Progenitor cell of endocrine pancreas (in vitro differentiated cells): ENCODE data around the gene RPS6KL1. TPM values are rescaled to one million over a fixed set of nuclear protein-coding genes. Genes with fewer than 3 reads are reported as not detected.

Experiments
- DNase-seq: peaks from one replicate; pipeline ENCODE4 v3.0.0; 2021; ENCODE audit warnings: low spot score; ENCODE audit not compliant: unreplicated experiment
- H3K27ac Mint-ChIP-seq: 2 replicates; pipeline ENCODE4 v1.8.0; 2021; ENCODE audit warnings: mild to moderate bottlenecking, moderate library complexity, mixed read lengths
- H3K27me3 Mint-ChIP-seq: 2 replicates; pipeline ENCODE4 v1.8.0; 2021; ENCODE audit warnings: mixed read lengths
- H3K36me3 Mint-ChIP-seq: 2 replicates; pipeline ENCODE4 v1.8.0; 2022; ENCODE audit warnings: mixed read lengths; ENCODE audit not compliant: insufficient read depth
- H3K4me1 Mint-ChIP-seq: 2 replicates; pipeline ENCODE4 v1.8.0; 2021; ENCODE audit warnings: low read depth, mixed read lengths
- H3K4me3 Mint-ChIP-seq: 2 replicates; pipeline ENCODE4 v1.8.0; 2021; ENCODE audit warnings: low read depth, mild to moderate bottlenecking, moderate library complexity, mixed read lengths
- H3K9me3 Mint-ChIP-seq: 2 replicates; pipeline ENCODE4 v1.8.0; 2021; ENCODE audit warnings: low read depth, mixed read lengths
- total RNA-seq: library from RNA; stranded (reverse); gene quantifications from 2 replicates; pipeline ENCODE4 v1.2.1, GENCODE V29; 2021
- TF ChIP-seq, protein P1 (sequence below): fragments of 200-600 bp; sonication (generic); IDR thresholded peaks from one replicate; pipeline ENCODE4 v1.5.0; 2021; ENCODE audit warnings: antibody characterized with exemption, mild to moderate bottlenecking; ENCODE audit not compliant: unreplicated experiment

RPS6KL1 gene
- total RNA-seq, 1 donor from 2014 or later = 3.5 TPM

DNA sequence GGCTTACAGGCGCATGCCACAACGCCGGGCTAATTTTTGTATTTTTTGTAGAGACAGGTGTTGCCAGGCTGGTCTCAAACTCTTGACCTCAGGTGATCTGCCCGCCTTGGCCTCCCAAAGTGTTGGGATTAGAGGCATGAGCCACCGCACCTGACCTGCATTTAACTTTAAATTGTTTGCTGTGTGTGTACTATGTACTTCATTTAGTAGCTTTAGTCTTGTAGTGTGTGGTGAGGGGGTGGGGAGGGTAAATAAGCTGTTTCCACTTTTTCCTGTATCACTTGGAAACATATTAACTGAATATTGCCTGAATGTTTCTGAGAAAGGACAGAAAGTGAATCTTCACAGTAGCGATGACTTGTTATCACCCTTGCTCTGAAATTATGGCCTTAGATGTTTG, 32.8 kb downstream of the RPS6KL1 start:
- no peak for DNase-seq
- Mint-ChIP-seq H3K27me3 (no peaks in the 10 kb centered on the region), H3K4me1 (peaks cover 3% of the 10 kb centered on the region), H3K4me3 (no peak overlapping the region), H3K36me3 (peaks cover 21% of the 10 kb centered on the region), H3K27ac (no peak overlapping the region), H3K9me3 (no peaks in the 10 kb centered on the region)
- TF ChIP-seq, protein P1, sequence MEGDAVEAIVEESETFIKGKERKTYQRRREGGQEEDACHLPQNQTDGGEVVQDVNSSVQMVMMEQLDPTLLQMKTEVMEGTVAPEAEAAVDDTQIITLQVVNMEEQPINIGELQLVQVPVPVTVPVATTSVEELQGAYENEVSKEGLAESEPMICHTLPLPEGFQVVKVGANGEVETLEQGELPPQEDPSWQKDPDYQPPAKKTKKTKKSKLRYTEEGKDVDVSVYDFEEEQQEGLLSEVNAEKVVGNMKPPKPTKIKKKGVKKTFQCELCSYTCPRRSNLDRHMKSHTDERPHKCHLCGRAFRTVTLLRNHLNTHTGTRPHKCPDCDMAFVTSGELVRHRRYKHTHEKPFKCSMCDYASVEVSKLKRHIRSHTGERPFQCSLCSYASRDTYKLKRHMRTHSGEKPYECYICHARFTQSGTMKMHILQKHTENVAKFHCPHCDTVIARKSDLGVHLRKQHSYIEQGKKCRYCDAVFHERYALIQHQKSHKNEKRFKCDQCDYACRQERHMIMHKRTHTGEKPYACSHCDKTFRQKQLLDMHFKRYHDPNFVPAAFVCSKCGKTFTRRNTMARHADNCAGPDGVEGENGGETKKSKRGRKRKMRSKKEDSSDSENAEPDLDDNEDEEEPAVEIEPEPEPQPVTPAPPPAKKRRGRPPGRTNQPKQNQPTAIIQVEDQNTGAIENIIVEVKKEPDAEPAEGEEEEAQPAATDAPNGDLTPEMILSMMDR = no peak

DNA sequence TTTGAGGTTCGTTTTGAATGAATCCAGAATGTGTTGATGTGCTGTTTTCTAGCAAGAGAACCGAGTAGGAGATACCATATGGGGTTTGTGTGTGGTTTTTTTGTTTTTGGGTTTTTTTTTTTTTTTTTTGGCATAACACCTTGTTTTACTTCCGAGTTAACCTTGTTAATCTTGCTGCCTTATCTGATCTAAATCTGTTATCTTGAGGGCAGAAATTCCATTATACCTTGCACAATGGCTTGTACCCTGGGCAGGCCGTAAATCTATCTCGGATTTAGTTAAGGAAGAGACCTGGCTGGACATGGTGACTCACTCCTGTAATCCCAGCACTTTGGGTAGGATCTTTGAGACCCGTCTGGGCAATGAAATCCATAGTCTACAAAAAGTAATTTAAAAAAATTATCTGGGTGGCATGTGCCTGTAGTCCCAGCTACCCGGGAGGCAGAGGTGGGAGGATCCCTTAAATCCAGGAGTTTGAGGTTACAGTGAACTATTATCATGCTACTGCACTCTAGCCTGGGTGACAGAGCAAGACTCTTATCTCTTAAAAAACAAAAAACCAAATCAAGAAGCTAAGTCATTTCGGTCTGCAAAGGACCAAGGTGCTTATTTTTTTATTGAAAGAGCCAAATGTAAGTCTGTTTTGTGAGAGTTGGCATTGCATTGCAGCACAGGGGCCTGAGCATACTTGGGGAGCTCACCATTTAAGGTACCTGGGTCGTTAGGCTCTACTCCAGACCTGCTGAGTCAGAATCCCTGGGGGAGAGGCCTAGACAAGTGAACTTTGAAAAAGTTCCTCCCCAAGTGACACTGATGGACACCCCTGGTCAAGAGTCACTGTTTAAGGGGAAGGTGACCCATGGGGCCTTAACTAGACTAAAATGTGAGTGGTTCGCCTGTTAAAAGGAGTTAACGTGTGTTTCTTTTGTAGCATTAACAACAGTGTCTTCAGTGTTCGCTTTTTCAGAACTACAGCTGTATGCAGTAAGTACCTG, 34.6 kb downstream of the RPS6KL1 start:
- no peak for DNase-seq
- Mint-ChIP-seq H3K27me3 (no peaks in the 10 kb centered on the region), H3K4me3 (no peak overlapping the region), H3K4me1 (peaks cover 13% of the 10 kb centered on the region), H3K9me3 (no peaks in the 10 kb centered on the region), H3K27ac (peak overlapping the region; percentile 73), H3K36me3 (peaks cover 13% of the 10 kb centered on the region)
- TF ChIP-seq, protein P1 = no peak

DNA sequence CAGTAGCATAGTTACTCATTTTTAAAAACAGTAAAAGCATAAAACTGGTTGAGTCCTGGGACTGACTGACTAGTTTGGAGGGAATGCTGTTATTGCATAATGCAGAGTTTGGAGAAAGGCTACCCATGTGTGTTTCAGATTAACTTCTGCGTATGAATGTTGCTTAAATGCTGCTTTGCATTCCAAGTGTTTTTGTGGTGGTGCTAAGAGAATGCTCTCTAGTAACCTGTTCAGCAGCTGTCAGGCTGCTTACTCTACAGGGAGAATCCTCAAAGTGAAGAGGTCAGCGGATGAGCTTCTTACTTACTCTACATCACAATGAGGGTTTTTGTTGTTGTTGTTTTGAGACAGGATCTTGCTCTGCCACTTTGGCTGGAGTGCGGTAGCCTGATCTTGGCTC, 37.1 kb downstream of the RPS6KL1 start:
- no peak overlapping the region for H3K4me3 Mint-ChIP-seq
- H3K36me3 Mint-ChIP-seq = peaks cover 4% of the 10 kb centered on the region
- TF ChIP-seq, protein P1 = no peak
- H3K27ac Mint-ChIP-seq = no peak overlapping the region
- DNase-seq = no peak
- H3K4me1 Mint-ChIP-seq = peaks cover 28% of the 10 kb centered on the region
- no peaks in the 10 kb centered on the region for H3K27me3 Mint-ChIP-seq
- no peaks in the 10 kb centered on the region for H3K9me3 Mint-ChIP-seq

DNA sequence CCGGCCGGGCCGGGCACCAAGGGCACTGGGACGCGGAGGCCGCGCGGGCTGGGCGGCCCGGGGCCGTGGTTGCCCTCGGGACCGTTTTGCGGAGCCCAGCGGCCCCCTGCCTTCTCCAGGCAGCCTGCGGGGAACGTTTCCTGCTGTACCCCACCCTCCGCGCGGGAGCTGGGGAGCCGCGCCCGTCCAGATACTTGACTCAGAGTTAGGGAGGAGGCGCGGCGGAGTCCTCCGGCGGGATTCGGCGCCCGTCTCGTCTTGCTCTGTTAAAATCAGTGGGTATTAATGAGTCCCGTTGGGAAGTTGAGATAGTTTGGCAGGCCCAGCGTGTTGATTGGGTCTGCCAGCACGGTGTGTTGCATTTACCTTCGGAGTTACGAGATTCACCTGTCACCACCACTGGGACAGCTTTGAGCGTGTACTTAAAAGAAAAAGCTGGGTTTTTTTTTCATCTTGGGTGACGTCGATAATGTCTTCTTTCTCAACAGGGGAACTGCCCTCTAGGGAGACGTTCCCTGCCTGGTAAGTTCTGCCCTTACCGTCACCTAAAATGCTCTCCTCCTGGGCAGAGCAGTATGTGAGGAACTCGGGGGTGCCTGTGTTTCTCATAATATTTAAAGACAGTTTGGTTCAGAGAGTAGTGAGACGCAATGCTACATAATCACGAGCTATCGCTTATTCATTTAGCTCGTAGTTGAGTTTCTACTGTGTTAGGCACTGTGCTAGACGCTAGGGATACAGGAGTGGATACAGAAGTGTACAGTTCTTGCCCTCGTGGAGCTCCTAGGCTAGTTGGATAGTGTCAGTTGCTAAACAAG, 40.7 kb downstream of the RPS6KL1 start:
- Mint-ChIP-seq H3K36me3 (peaks cover 1% of the 10 kb centered on the region), H3K4me1 (peaks cover 35% of the 10 kb centered on the region), H3K9me3 (no peaks in the 10 kb centered on the region), H3K4me3 (peak overlapping the region; percentile 100), H3K27me3 (no peaks in the 10 kb centered on the region), H3K27ac (peak overlapping the region; percentile 99)
- DNase-seq = no peak
- TF ChIP-seq, protein P1 = no peak

DNA sequence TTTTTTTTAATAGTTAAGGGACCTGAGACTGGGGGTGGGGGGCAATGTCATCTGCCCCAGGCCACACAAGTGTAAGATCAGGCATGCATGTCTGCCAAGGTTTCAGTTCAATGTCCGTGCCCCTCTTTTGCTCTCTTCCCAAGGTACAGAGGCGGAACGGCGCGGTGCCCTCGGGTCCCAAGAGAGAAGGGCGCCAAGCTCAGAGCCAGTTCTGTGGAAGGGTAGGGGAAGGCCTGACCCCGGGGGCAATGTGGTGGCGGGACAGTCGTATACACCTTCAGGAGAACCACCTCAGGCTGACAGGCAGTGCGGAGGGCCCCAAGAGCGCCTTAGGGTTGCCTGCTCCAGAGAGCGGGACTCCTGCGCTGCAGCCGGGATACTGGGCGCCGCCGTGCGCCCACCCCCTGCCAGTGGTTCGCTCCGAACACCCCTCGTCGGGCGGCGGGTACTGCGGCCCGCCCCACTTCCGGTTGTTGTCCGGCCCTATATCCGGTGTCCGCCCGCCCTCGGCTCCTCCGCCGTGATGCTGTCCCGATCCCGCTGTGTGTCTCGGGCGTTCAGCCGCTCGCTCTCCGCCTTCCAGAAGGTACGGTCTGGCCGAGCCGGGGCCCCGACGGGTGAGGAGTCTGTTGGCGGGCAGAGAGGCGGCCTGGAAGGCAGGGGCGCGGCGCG, 41.5 kb downstream of the RPS6KL1 start, which contains the start of gene DLST:
DLST (plus strand) TSS at position 486 of the 672 bp plus-strand sequence; CDS start at position 524, 38 bp downstream.
- DNase-seq = peak; percentile 82
- Mint-ChIP-seq H3K27ac (peak within 1 kb of the TSS; percentile 99), H3K27me3 (peaks cover under 1% of the 10 kb centered on the region), H3K4me3 (peak within 1 kb of the TSS; percentile 100), H3K9me3 (no peaks in the 10 kb centered on the region), H3K4me1 (peaks cover 35% of the 10 kb centered on the region), H3K36me3 (peaks cover 1% of the 10 kb centered on the region)
- TF ChIP-seq, protein P1 = no peak
